Measurements from ENCODE around the gene PPP2R1B.
"Not testable (repeated sequence)": the region's sequence is repeated elsewhere in the genome, so short reads cannot be mapped to it uniquely, and the experiment has no call there.

PPP2R1B gene

GRCh38 chr11:111723595-111723994, 42.6 kb downstream of the PPP2R1B start:
- no peak for DNase-seq

- DNase-seq, result no peak
Measured at GRCh38 chr11:111722501-111722900, 43.7 kb downstream of the PPP2R1B start.

GRCh38 chr11:111720801-111721494, 45.2 kb downstream of the PPP2R1B start:
- no peak for DNase-seq

GRCh38 chr11:111719379-111719778, 46.8 kb downstream of the PPP2R1B start:
- DNase-seq, result no peak

GRCh38 chr11:111718859-111719258, 47.3 kb downstream of the PPP2R1B start:
- DNase-seq, result no peak

GRCh38 chr11:111718436-111718835, 47.8 kb downstream of the PPP2R1B start:
- DNase-seq, result no peak

- not testable (repeated sequence) for DNase-seq
Measured at GRCh38 chr11:111717660-111718059, 48.5 kb downstream of the PPP2R1B start.

GRCh38 chr11:111715142-111715816, 50.9 kb downstream of the PPP2R1B start:
- DNase-seq, result no peak

GRCh38 chr11:111714522-111714921, 51.7 kb downstream of the PPP2R1B start:
- no peak for DNase-seq

GRCh38 chr11:111707691-111708067, 58.5 kb downstream of the PPP2R1B start:
- no peak for DNase-seq

- no peak for DNase-seq
Measured at GRCh38 chr11:111707039-111707690, 59.0 kb downstream of the PPP2R1B start.

- DNase-seq, result no peak
Measured at GRCh38 chr11:111703576-111703975, 62.6 kb downstream of the PPP2R1B start.

- DNase-seq, result no peak
Measured at GRCh38 chr11:111702623-111703022, 63.6 kb downstream of the PPP2R1B start.

GRCh38 chr11:111700162-111700561, 66.0 kb downstream of the PPP2R1B start:
- DNase-seq, result no peak

GRCh38 chr11:111699579-111700156, 66.5 kb downstream of the PPP2R1B start:
- DNase-seq, result no peak

GRCh38 chr11:111698852-111699559, 67.2 kb downstream of the PPP2R1B start:
- no peak for DNase-seq

GRCh38 chr11:111697933-111698371, 68.2 kb downstream of the PPP2R1B start:
- DNase-seq, result peak; percentile 42

GRCh38 chr11:111696556-111696955, 69.6 kb downstream of the PPP2R1B start:
- no peak for DNase-seq

GRCh38 chr11:111694851-111695250, 71.3 kb downstream of the PPP2R1B start:
- peak; percentile 3 for DNase-seq

- no peak for DNase-seq
Measured at GRCh38 chr11:111693224-111693937, 72.8 kb downstream of the PPP2R1B start.

- no peak for DNase-seq
Measured at GRCh38 chr11:111691741-111692140, 74.4 kb downstream of the PPP2R1B start.

- DNase-seq, result no peak
Measured at GRCh38 chr11:111691176-111691575, 75.0 kb downstream of the PPP2R1B start.
